GM21423 (cell line): Measurements from ENCODE around the gene NYAP1.
"Not testable (repeated sequence)": the region's sequence is repeated elsewhere in the genome, so short reads cannot be mapped to it uniquely, and the experiment has no call there.

Experiments
- ATAC-seq: cut with Tn5 transposase; IDR thresholded peaks from one replicate; pipeline ENCODE4 v1.9.1; 2021; ENCODE audit warnings: mild to moderate bottlenecking, moderate library complexity; ENCODE audit not compliant: unreplicated experiment

Gene NYAP1

DNA sequence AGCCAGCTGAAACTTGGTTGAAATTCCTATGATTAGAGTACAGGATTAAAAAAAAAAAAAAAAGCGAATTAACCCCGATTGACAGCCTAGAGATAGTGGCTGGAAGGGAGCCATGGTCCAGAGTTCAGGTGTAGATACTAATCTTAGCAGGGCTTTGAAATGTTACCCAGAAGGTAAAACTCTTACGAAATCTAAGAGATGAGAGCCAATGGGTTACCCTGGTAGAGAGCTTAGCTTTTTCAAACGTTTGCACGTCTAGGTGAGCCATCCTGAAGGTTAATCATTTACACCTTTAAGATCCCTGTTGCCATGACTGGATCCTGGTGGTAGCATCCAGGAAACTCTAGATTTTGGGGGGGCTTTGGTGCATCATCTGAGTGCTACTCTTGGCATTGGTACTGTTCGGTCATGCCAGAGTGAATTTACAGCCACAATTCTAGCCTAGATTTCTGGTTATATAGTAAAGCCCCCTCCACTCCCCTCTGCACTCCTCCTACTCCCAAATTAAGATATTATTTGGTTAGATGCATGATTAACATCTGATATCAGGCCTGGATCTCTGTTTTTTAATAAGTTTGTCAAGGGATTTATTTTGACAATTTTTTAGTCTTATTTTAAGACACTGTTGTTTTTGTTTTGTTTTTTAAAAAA is 56.5 kb downstream of the NYAP1 start:
- ATAC-seq, result no peak

DNA sequence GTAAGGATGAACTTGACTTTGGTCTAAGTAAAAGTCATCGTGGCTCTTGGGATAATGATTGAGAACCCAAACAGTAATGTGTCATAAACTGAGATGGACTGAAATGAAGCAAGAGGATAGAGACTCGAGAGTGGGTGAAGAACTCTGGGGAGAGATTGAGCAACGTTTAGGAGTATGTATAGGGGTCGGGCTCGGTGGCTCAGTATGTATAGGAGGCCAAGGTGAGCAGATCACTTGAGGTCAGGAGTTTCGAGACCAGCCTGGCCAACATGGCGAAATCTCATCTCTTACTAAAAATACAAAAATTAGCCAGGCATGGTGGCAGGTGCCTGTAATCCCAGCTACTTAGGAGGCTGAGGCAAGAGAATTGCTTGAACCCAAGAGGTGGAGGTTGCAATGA is 57.6 kb downstream of the NYAP1 start:
- ATAC-seq, result not testable (repeated sequence)

DNA sequence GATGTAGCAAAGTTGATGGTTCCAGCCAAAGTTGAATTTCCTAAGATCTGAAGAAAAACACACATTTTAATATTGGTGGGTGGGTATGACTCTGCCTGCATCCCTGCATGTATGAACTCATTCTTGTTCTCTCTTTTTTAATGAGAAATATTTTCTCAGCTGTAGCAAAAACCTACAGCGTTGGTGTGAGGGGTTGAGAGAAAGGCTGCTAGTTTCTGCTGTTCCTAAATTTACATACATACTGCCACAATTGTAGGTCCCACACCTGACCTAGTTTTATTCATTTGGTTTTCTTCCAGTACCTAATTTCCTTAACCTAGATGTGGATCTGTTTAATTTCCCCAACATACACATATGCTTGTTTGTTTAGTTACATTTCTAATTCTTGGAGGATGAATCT is 59.9 kb downstream of the NYAP1 start:
- no peak for ATAC-seq

DNA sequence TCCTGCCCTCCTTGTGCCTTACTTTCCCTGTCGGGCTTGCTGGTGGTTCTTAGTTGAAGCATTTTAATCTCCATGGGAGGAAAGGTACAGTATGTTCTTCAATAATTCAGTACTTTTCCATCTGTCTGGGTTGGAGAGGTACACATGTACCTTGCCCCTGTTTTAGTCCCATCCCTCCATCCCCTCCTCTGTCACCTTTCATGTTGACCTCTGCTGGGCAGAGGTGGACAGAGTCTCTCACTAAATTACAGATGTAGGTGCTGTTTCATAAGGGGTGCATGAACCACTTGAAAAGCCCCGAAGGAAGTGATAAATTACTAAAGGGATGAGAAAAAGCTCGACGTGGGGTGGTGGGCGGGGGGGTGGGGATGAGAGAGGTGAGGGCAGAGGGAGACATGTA is 60.7 kb downstream of the NYAP1 start:
- ATAC-seq, result no peak
